ENCODE results near the gene MLYCD. TPM values are rescaled to one million over a fixed set of nuclear protein-coding genes. Genes with fewer than 3 reads are reported as not detected.

The MLYCD gene
- total and polyA plus RNA-seq, 2 experiments from 2014 or later, result 3.2 to 7.2 TPM

GRCh38 chr16:83928341-83929055 is 29.6 kb downstream of the MLYCD start:
- Mint-ChIP-seq H3K27me3 (ENCODE audit: insufficient read depth, low read depth, poor library complexity) (peaks cover 15% of the 10 kb centered on the region), H3K27ac (no peak overlapping the region), H3K4me1 (peaks cover 21% of the 10 kb centered on the region), H3K4me3 (no peak overlapping the region), H3K9me3 (no peaks in the 10 kb centered on the region; the same call in 2 of the 3 replicates), H3K36me3 (ENCODE audit: low read depth) (no peaks in the 10 kb centered on the region; the same call in 1 of the 3 replicates)
- H3F3A ChIP-seq (replicated peaks; ENCODE audit: low read depth), result no peaks in the 10 kb centered on the region
- H4K20me1 ChIP-seq (replicated peaks; ENCODE audit: insufficient read depth), result no peaks in the 10 kb centered on the region
- H3K36me3 ChIP-seq (ENCODE audit: insufficient read depth), result no peaks in the 10 kb centered on the region
- no peaks in the 10 kb centered on the region for H3K27me3 ChIP-seq (ENCODE audit: insufficient read depth)
- H3K79me2 ChIP-seq (replicated peaks; ENCODE audit: insufficient read depth), result no peaks in the 10 kb centered on the region
- TF ChIP-seq, protein P1, sequence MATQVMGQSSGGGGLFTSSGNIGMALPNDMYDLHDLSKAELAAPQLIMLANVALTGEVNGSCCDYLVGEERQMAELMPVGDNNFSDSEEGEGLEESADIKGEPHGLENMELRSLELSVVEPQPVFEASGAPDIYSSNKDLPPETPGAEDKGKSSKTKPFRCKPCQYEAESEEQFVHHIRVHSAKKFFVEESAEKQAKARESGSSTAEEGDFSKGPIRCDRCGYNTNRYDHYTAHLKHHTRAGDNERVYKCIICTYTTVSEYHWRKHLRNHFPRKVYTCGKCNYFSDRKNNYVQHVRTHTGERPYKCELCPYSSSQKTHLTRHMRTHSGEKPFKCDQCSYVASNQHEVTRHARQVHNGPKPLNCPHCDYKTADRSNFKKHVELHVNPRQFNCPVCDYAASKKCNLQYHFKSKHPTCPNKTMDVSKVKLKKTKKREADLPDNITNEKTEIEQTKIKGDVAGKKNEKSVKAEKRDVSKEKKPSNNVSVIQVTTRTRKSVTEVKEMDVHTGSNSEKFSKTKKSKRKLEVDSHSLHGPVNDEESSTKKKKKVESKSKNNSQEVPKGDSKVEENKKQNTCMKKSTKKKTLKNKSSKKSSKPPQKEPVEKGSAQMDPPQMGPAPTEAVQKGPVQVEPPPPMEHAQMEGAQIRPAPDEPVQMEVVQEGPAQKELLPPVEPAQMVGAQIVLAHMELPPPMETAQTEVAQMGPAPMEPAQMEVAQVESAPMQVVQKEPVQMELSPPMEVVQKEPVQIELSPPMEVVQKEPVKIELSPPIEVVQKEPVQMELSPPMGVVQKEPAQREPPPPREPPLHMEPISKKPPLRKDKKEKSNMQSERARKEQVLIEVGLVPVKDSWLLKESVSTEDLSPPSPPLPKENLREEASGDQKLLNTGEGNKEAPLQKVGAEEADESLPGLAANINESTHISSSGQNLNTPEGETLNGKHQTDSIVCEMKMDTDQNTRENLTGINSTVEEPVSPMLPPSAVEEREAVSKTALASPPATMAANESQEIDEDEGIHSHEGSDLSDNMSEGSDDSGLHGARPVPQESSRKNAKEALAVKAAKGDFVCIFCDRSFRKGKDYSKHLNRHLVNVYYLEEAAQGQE (IDR thresholded peaks at IDR 0.05; ENCODE audit: unreplicated experiment), result no peak
- H3K4me3 ChIP-seq, result no peak overlapping the region
- H2AFZ ChIP-seq, result no peak overlapping the region
- no peak overlapping the region for H3K27ac ChIP-seq (ENCODE audit: low read depth)
- ATAC-seq (no peak), DNase-seq (ENCODE audit: low spot score) (no peak)
- H3K4me2 ChIP-seq, result no peak overlapping the region
- no peaks in the 10 kb centered on the region for H3K9me2 ChIP-seq (ENCODE audit: insufficient read depth)
- H3K4me1 ChIP-seq (ENCODE audit: insufficient read depth), result peaks cover 13% of the 10 kb centered on the region

GRCh38 chr16:83929811-83930555 is 31.1 kb downstream of the MLYCD start:
- no peaks in the 10 kb centered on the region; the same call in 2 of the 3 replicates for H3K9me3 Mint-ChIP-seq
- Histone ChIP-seq H3K27ac (ENCODE audit: low read depth) (no peak overlapping the region), H3K4me2 (no peak overlapping the region), H3K4me3 (no peak overlapping the region), H3K9me2 (ENCODE audit: insufficient read depth) (no peaks in the 10 kb centered on the region), H3K4me1 (ENCODE audit: insufficient read depth) (peaks cover 13% of the 10 kb centered on the region), H4K20me1 (replicated peaks; ENCODE audit: insufficient read depth) (no peaks in the 10 kb centered on the region), H3K36me3 (ENCODE audit: insufficient read depth) (no peaks in the 10 kb centered on the region), H3K27me3 (ENCODE audit: insufficient read depth) (no peaks in the 10 kb centered on the region), H3K79me2 (replicated peaks; ENCODE audit: insufficient read depth) (no peaks in the 10 kb centered on the region), H2AFZ (no peak overlapping the region), H3F3A (replicated peaks; ENCODE audit: low read depth) (no peaks in the 10 kb centered on the region)
- no peak overlapping the region for H3K27ac Mint-ChIP-seq
- ATAC-seq (no peak), DNase-seq (ENCODE audit: low spot score) (no peak)
- H3K27me3 Mint-ChIP-seq (ENCODE audit: insufficient read depth, low read depth, poor library complexity), result peaks cover 19% of the 10 kb centered on the region
- H3K4me1 Mint-ChIP-seq, result peaks cover 17% of the 10 kb centered on the region
- H3K36me3 Mint-ChIP-seq (ENCODE audit: low read depth), result no peaks in the 10 kb centered on the region; the same call in 1 of the 3 replicates
- H3K4me3 Mint-ChIP-seq, result no peak overlapping the region
- TF ChIP-seq JUNB (IDR thresholded peaks at IDR 0.05; ENCODE audit: unreplicated experiment) (no peak), ETS1 (IDR thresholded peaks at IDR 0.05) (no peak), POLR2AphosphoS5 (IDR thresholded peaks at IDR 0.05; ENCODE audit: low read depth) (no peak), NANOG (IDR thresholded peaks at IDR 0.05; ENCODE audit: borderline replicate concordance) (no peak), EZH2 (IDR thresholded peaks at IDR 0.05; ENCODE audit: low read depth, unreplicated experiment) (no peak), EZH2phosphoT487 (IDR thresholded peaks at IDR 0.05; ENCODE audit: unreplicated experiment) (no peak), CREB1 (CRISPR knock-in tag; IDR thresholded peaks at IDR 0.05; ENCODE audit: low read depth) (no peak), ZNF114 (CRISPR knock-in tag; IDR thresholded peaks at IDR 0.05) (no peak)
- TF ChIP-seq, protein P2, sequence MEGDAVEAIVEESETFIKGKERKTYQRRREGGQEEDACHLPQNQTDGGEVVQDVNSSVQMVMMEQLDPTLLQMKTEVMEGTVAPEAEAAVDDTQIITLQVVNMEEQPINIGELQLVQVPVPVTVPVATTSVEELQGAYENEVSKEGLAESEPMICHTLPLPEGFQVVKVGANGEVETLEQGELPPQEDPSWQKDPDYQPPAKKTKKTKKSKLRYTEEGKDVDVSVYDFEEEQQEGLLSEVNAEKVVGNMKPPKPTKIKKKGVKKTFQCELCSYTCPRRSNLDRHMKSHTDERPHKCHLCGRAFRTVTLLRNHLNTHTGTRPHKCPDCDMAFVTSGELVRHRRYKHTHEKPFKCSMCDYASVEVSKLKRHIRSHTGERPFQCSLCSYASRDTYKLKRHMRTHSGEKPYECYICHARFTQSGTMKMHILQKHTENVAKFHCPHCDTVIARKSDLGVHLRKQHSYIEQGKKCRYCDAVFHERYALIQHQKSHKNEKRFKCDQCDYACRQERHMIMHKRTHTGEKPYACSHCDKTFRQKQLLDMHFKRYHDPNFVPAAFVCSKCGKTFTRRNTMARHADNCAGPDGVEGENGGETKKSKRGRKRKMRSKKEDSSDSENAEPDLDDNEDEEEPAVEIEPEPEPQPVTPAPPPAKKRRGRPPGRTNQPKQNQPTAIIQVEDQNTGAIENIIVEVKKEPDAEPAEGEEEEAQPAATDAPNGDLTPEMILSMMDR (conservative IDR thresholded peaks at IDR 0.05; ENCODE audit: low read depth in 2 of 2), result no peak

All from GM23338 (cell line).